ENCODE measurements around the gene RIPOR3. TPM values are rescaled to one million over a fixed set of nuclear protein-coding genes. Genes with fewer than 3 reads are reported as not detected.

The RIPOR3 gene
- total RNA-seq, 1 experiment from 2014 or later, result 0.46 TPM

- Histone ChIP-seq H3T11ph (ENCODE audit: low read length) (no peak overlapping the region), H4K5ac (ENCODE audit: insufficient read length, low read depth, low read length) (no peak overlapping the region), H3K4ac (ENCODE audit: low read depth, low read length) (no peak overlapping the region), H4K8ac (replicated peaks; ENCODE audit: insufficient read length, low read depth, low read length) (no peak overlapping the region), H3K4me2 (ENCODE audit: insufficient read depth, insufficient read length, low read length) (no peak overlapping the region), H3K4me1 (ENCODE audit: insufficient read depth, low read length) (no peaks in the 10 kb centered on the region), H2BK15ac (ENCODE audit: low read depth, low read length) (no peak overlapping the region), H3K14ac (ENCODE audit: insufficient read depth, low read length) (no peak overlapping the region), H2AFZ (ENCODE audit: low read length) (no peak overlapping the region), H3K79me1 (ENCODE audit: insufficient read depth, low read depth, low read length, poor library complexity, severe bottlenecking) (no peaks in the 10 kb centered on the region), H3K23me2 (ENCODE audit: insufficient read length, low read depth, low read length, poor library complexity, severe bottlenecking) (no peaks in the 10 kb centered on the region), H2BK120ac (ENCODE audit: low read depth, low read length, poor library complexity, severe bottlenecking) (no peak overlapping the region), H2BK12ac (ENCODE audit: insufficient read length, low read depth, low read length) (no peak overlapping the region), H3K9me3 (ENCODE audit: control insufficient read depth, low read depth, low read length) (no peaks in the 10 kb centered on the region), H3K27me3 (ENCODE audit: insufficient read depth, low read length) (no peaks in the 10 kb centered on the region), H4K20me1 (ENCODE audit: control insufficient read depth, insufficient read depth, insufficient read length) (no peaks in the 10 kb centered on the region), H3K9ac (ENCODE audit: extremely low read depth, insufficient read length, low read length) (no peak overlapping the region), H4K91ac (ENCODE audit: insufficient read length, low read depth, low read length) (no peak overlapping the region), H3K27ac (ENCODE audit: insufficient read length, low read depth, low read length) (no peak overlapping the region), H2AK5ac (ENCODE audit: insufficient read length, low read length) (no peak overlapping the region), H3K23ac (ENCODE audit: insufficient read length, low read depth, low read length) (no peak overlapping the region), H3K79me2 (ENCODE audit: insufficient read depth, low read length) (no peaks in the 10 kb centered on the region), H2BK5ac (ENCODE audit: insufficient read length, low read length) (no peak overlapping the region), H2BK20ac (ENCODE audit: low read depth, low read length, poor library complexity, severe bottlenecking) (no peak overlapping the region), H3K18ac (ENCODE audit: insufficient read length, low read depth, low read length) (no peak overlapping the region), H3K56ac (ENCODE audit: insufficient read length, low read depth, low read length) (no peak overlapping the region)
- Mint-ChIP-seq H3K36me3 (ENCODE audit: insufficient read depth in 1 of 3, low read depth in 3 of 3) (peaks cover 4 to 13% (median 7%) of the 10 kb centered on the region in 3 experiments), H3K4me3 (no peak overlapping the region), H3K27me3 (ENCODE audit: low read depth) (no peaks in the 10 kb centered on the region), H3K9me3 (no peaks in the 10 kb centered on the region), H3K27ac (peak overlapping the region in 1 of 3 experiments; percentile 0; a peak in 1 of 7 replicates), H3K4me1 (peaks cover 3 to 11% of the 10 kb centered on the region in 2 experiments; a peak in 3 of 4 replicates)
- TF ChIP-seq CTCF (conservative IDR thresholded peaks at IDR 0.05), result no peak
- DNase-seq, result no peak
- WGBS (ENCODE audit: extremely low coverage, insufficient read length, low lambda C conversion rate), result no CpG with 5 or more reads among the region's 4 CpGs
Observed at GRCh38 chr20:50558483-50558925, 132.8 kb downstream of the RIPOR3 start.
